HT-29 (cell line): ENCODE results near the gene ACIN1. TPM values are rescaled to one million over a fixed set of nuclear protein-coding genes. Genes with fewer than 3 reads are reported as not detected.

Experiments used
- DNase-seq: peaks from one replicate; pipeline ENCODE4 v3.0.0-alpha.2; 2015; ENCODE audit warnings: low spot score
- total RNA-seq: library from RNA; depleted of rRNA; stranded (reverse); fragments of >200 nt; shearing (Covaris generic); gene quantifications from 2 replicates; pipeline ENCODE4 v1.2.3, GENCODE V29; 2014

Gene ACIN1
- total RNA-seq, 1 experiment from 2014 or later: 59.1 TPM

GRCh38 chr14:23042162-23042965, 52.6 kb downstream of the ACIN1 start, which contains the start of gene PSMB11:
PSMB11 (plus strand) TSS chr14:23042212; CDS start chr14:23042226, 14 bp downstream.
- no peak for DNase-seq

GRCh38 chr14:23041729-23042128, 53.2 kb downstream of the ACIN1 start:
- DNase-seq: no peak

- no peak for DNase-seq
These were observed 54.8 kb downstream of the ACIN1 start for GRCh38 chr14:23040100-23040499.

GRCh38 chr14:23035303-23036144, 59.4 kb downstream of the ACIN1 start:
- no peak for DNase-seq

GRCh38 chr14:23034498-23035302, 60.2 kb downstream of the ACIN1 start, which contains the start of gene PSMB5:
PSMB5 (minus strand) TSS chr14:23034900; CDS start chr14:23034881, 19 bp downstream.
- peak; percentile 93 for DNase-seq

- DNase-seq: no peak
These were observed 61.0 kb downstream of the ACIN1 start for GRCh38 chr14:23033801-23034497.

GRCh38 chr14:23033251-23033727, 61.6 kb downstream of the ACIN1 start:
- no peak for DNase-seq

- DNase-seq: no peak
These were observed 64.0 kb downstream of the ACIN1 start for GRCh38 chr14:23030936-23031335.

- no peak for DNase-seq
These were observed 66.1 kb downstream of the ACIN1 start for GRCh38 chr14:23028799-23029198.

GRCh38 chr14:23025151-23025814, 69.7 kb downstream of the ACIN1 start:
- peak; percentile 20 for DNase-seq

GRCh38 chr14:23024612-23025075, 70.3 kb downstream of the ACIN1 start:
- no peak for DNase-seq

- DNase-seq: no peak
These were observed 71.2 kb downstream of the ACIN1 start for GRCh38 chr14:23023795-23024152.

GRCh38 chr14:23023022-23023794, 71.7 kb downstream of the ACIN1 start:
- DNase-seq: no peak

- no peak for DNase-seq
These were observed 73.0 kb downstream of the ACIN1 start for GRCh38 chr14:23021889-23022442.

- no peak for DNase-seq
These were observed 73.5 kb downstream of the ACIN1 start for GRCh38 chr14:23021434-23021833.

- no peak for DNase-seq
These were observed 74.5 kb downstream of the ACIN1 start for GRCh38 chr14:23020143-23021128.

GRCh38 chr14:23018107-23018506, 76.8 kb downstream of the ACIN1 start:
- no peak for DNase-seq

- no peak for DNase-seq
These were observed 77.8 kb downstream of the ACIN1 start for GRCh38 chr14:23017091-23017490.
